Measurements from ENCODE around the gene DPF3. TPM values are rescaled to one million over a fixed set of nuclear protein-coding genes. Genes with fewer than 3 reads are reported as not detected.
A peak's percentile ranks its signal among the peaks of the same experiment; 100 is the strongest.

DPF3 gene
- total and polyA plus RNA-seq, 7 donors: 2.3 to 25.3 (median 19.4) TPM

- TF ChIP-seq CTCF (IDR thresholded peaks at IDR 0.05): no peak
- Histone ChIP-seq H3K36me3 (ENCODE audit: insufficient read depth in 1 of 2, low read depth in 1 of 2) (no peaks in the 10 kb centered on the region), H3K27me3 (ENCODE audit: insufficient read depth in 3 of 3, low read length in 2 of 3) (no peaks in the 10 kb centered on the region), H3K4me3 (no peak overlapping the region), H3K27ac (no peak overlapping the region), H3K9me3 (peaks cover 4% of the 10 kb centered on the region), H3K4me1 (peaks cover 15% of the 10 kb centered on the region)
- 92 to 96% (median 96%) methylated on average over 8 of the region's 8 CpGs for WGBS, 3 donors
- intact Hi-C loops (cut with DNase I): loop anchor here in 1 of 2 donors (5.0 kb wide), 1 partner anchor 94 kb away; no protein-coding TSS in a partner anchor
- no peak for DNase-seq
- ATAC-seq: no peak
Measured at GRCh38 chr14:72640911-72641485, 252.9 kb downstream of the DPF3 start.

GRCh38 chr14:72638021-72638420, 255.9 kb downstream of the DPF3 start:
- DNase-seq: peak in 1 of 2 donors; percentile 48
- Histone ChIP-seq H3K4me3 (no peak overlapping the region), H3K27ac (peak overlapping the region; percentile 62), H3K9me3 (peaks cover 4% of the 10 kb centered on the region), H3K4me1 (peaks cover 25% of the 10 kb centered on the region), H3K36me3 (ENCODE audit: insufficient read depth in 1 of 2, low read depth in 1 of 2) (no peaks in the 10 kb centered on the region), H3K27me3 (ENCODE audit: insufficient read depth in 3 of 3, low read length in 2 of 3) (peaks cover 0 to 2% (median 0%) of the 10 kb centered on the region in 3 donors)
- intact Hi-C loops (cut with DNase I): no loop called here
- WGBS, 3 donors: 21 to 34% (median 29%) methylated on average over 3 of the region's 3 CpGs
- peak; percentile 79 to 92 (median 90) for ATAC-seq
- no peak for TF ChIP-seq CTCF (IDR thresholded peaks at IDR 0.05)

- H3K27ac ChIP-seq: peak overlapping the region; percentile 62
- no peak overlapping the region for H3K4me3 ChIP-seq
- no peak for DNase-seq
- intact Hi-C loops (cut with DNase I): no loop called here
- H3K9me3 ChIP-seq: no peaks in the 10 kb centered on the region
- H3K4me1 ChIP-seq: peaks cover 24% of the 10 kb centered on the region
- TF ChIP-seq CTCF (IDR thresholded peaks at IDR 0.05): no peak
- 94 to 99% (median 97%) methylated on average over 4 of the region's 4 CpGs for WGBS, 3 donors
- peaks cover 0 to 2% (median 0%) of the 10 kb centered on the region in 3 donors for H3K27me3 ChIP-seq (ENCODE audit: insufficient read depth in 3 of 3, low read length in 2 of 3)
- H3K36me3 ChIP-seq (ENCODE audit: insufficient read depth in 1 of 2, low read depth in 1 of 2): no peaks in the 10 kb centered on the region
- no peak for ATAC-seq
Measured at GRCh38 chr14:72636871-72637270, 257.0 kb downstream of the DPF3 start.

GRCh38 chr14:72636094-72636493, 257.8 kb downstream of the DPF3 start:
- intact Hi-C loops (cut with DNase I): no loop called here
- Histone ChIP-seq H3K9me3 (no peaks in the 10 kb centered on the region), H3K27ac (no peak overlapping the region), H3K4me3 (no peak overlapping the region), H3K36me3 (ENCODE audit: insufficient read depth in 1 of 2, low read depth in 1 of 2) (no peaks in the 10 kb centered on the region), H3K27me3 (ENCODE audit: insufficient read depth in 3 of 3, low read length in 2 of 3) (peaks cover 0 to 2% (median 0%) of the 10 kb centered on the region in 3 donors), H3K4me1 (peaks cover 24% of the 10 kb centered on the region)
- ATAC-seq: no peak
- WGBS, 3 donors: 85 to 94% (median 91%) methylated on average over 1 of the region's 1 CpG
- no peak for DNase-seq
- no peak for TF ChIP-seq CTCF (IDR thresholded peaks at IDR 0.05)
